CD4-positive, alpha-beta T cell treated with Interleukin-4 for 4 hours (primary cell): ENCODE data around the gene CYP1A2.
A peak's percentile ranks its signal among the peaks of the same experiment; 100 is the strongest.
"Not testable (repeated sequence)": the region's sequence is repeated elsewhere in the genome, so short reads cannot be mapped to it uniquely, and the experiment has no call there.

Source experiments
- DNase-seq: peaks from one replicate; pipeline ENCODE4 v3.0.0-alpha.2; 2020

Gene CYP1A2

DNA sequence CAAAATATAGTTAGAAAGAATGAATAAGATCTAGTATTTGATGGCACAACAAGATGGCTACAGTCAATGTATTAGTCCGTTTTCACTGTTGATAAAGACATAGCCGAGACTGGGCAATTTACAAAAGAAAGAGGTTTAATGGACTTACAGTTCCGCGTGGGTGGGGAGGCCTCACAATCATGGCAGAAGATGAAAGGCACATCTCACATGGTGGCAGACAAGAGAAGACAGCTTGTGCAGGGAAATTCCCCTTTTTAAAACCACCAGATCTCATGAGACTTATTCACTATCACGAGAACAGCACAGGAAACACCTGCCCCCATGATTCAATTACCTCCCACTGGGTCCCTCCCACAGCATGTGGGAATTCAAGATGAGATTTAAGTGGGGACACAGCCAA is 10.4 kb upstream of the CYP1A2 start:
- DNase-seq = not testable (repeated sequence)

DNA sequence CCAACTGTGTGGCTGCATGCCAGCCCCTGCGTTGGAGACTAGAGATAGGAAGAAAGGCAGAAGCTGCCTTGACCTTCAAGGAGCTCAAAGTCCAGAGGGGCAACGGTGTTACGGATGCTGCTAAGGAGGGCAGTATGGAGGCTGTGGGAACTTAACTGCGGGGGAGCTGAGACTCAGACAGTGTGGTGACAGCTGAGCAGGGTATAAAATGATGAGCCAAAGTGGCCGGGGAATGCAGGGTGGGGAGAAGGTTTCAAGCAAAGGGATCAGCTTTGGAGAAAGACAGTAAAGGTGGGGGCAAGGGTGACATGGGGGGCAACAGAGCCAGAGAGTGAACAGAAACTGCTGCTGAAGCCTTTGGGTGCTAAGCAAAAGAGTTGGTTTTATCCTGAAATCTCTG is 6.2 kb upstream of the CYP1A2 start:
- DNase-seq = no peak

DNA sequence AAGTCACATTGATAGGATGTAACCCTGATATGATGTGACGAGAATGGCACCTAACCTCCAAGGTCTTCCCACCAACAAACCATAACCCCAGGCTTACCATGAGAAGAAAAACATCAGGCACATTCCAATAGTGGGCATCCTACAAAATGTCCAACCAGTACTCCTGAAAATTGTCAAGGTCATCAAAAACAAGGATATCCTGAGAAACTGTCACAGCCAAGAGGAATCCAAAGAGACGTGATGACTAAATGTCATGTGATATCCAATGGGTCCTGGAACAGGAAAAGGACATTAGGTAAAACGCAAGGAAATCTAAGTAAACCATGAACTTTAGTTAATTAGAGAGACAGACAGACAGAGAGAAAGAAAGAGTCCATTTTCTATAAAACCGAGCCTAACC is 2.3 kb upstream of the CYP1A2 start:
- DNase-seq = no peak

- no peak for DNase-seq
Observed at GRCh38 chr15:74749832-74750231, 1.2 kb downstream of the CYP1A2 start.

DNA sequence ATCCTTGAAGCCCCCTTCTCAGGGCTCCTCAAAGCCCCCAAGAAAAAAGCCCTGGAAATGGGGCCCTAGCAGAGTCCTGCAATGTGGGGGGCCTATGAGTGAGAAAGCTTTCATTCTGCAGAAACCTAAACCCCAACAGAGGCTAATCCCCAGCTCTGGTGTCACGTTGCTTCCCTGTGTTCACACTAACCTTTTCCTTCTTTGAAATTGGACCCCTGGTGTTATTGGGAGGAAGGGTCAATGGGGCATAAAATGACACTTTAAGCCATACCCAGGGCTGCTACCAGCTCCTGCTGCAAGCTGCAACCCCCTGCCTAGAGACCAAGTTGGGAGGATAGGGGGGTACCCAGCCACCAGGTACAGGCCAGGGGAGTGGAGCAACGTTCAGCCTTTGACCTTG is 2.1 kb downstream of the CYP1A2 start:
- DNase-seq = no peak

DNA sequence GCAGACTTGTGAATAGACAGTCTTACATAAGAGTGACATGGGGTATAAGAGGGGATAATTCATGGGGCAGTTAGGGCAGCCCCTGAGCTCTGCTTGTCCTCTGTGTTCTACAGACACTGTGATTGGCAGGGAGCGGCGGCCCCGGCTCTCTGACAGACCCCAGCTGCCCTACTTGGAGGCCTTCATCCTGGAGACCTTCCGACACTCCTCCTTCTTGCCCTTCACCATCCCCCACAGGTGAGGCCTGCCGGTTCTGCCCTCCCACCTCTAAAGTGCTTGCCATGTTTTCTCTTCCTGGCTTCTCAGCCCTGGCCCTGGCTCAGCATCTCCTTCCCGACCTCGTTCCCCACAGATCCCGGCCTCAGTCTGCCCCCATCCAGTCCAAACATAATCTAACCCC is 3.4 kb downstream of the CYP1A2 start:
- no peak for DNase-seq

GRCh38 chr15:74752531-74752930 is 3.9 kb downstream of the CYP1A2 start:
- no peak for DNase-seq

DNA sequence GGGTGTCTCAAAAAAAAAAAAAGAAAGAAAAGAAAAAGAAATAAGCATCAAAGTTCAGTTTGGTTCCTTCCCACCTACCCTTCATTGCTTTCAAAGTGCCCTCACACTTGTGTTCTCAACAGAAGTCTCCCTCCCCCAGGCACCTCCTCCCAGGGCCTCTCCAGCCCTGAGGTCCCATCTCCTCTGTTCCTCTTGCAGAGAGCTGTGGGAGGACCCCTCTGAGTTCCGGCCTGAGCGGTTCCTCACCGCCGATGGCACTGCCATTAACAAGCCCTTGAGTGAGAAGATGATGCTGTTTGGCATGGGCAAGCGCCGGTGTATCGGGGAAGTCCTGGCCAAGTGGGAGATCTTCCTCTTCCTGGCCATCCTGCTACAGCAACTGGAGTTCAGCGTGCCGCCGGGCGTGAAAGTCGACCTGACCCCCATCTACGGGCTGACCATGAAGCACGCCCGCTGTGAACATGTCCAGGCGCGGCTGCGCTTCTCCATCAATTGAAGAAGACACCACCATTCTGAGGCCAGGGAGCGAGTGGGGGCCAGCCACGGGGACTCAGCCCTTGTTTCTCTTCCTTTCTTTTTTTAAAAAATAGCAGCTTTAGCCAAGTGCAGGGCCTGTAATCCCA is 6.1 kb downstream of the CYP1A2 start:
- DNase-seq = no peak

GRCh38 chr15:74758736-74759135 is 10.1 kb downstream of the CYP1A2 start:
- DNase-seq = no peak

DNA sequence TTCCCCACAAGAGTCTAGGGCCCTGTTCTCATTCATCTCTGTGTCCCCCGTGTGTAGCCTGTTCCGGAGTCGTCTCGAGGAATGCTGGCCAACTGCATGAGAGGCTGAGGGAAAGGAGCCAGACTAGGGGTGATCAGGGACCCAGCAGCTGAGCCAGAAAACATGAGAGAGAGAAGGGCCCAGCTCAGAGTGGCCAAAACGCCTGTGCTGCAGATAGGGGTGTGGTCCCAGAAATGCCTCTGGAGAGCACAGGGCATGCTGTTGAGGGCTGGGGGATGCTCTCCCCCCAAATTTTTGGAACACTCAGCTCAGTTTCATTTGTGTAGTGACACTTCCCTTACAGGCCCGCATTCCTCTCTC is 14.1 kb downstream of the CYP1A2 start:
- DNase-seq = no peak

GRCh38 chr15:74763416-74763815 is 14.8 kb downstream of the CYP1A2 start:
- no peak for DNase-seq

DNA sequence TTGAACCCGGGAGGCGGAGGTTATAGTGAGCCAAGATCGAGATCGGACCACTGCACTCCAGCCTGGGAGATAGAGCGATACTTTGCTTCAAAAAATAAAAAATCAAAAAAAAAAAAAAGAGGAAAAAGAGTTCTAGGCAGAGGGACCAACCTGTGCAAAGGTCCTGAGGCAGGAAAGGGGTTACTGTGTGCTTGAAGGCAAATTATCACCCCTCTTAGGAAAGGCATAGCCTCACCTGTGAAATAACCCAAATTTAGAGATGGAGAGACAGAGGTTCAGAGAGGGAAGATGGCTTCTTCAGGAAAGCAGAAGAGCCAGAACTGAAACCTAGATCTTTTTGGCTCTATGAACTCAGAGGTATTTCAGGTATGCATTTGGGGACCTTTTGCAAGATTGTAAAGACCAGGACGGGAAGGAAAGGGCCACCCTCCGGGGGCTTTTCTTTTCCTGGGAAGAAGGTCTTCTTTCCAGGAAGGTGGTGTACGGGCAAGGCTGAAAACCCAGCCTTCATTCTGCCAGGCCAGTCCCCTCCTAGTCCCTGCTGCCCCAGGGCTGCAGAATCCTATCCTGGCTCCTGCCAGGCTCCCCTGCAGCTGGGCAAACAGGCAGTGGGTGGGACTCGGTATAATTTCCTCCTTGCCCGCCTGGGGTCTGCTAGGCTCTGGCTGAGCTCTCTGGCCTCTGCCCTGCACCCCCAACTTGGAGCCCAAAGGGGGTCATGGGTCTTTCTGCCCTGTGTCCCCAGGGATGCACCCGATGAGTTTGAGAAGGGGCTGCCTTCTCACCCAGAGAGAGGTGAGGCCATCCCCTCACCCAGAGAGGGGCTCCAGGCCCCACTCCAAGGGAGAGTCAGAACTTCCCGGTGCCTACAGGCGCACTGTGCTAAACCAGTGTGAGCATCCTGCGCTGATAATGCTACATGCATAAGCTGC is 18.8 kb downstream of the CYP1A2 start:
- no peak for DNase-seq

- no peak for DNase-seq
Observed at GRCh38 chr15:74768099-74768770, 19.6 kb downstream of the CYP1A2 start.

DNA sequence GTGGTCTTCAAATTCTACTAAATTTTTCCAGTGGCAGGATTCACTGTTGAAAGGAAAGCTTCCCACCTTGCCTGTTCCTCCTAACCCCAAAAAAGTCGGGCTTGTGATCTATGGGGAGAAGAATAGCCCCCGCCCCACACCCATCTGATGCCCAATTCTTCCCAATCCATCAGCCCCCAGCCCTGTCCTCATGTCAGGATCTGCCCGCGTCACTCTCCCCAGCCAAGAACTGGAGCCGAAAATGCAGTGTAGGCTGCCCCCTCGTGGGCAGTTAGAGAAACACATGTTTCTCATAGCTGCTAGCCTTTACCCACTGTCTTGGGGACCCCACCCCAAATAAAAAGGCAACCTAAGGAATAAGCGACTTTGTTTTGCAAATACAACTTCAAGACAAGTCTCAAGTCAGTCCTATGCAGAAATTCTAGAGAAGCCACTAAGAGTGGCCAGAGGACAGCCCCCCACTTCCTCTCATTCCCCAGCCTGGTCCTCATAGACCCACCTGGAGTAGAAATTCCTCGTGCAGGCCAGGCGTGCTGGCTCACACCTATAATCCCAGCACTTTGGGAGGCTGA is 20.2 kb downstream of the CYP1A2 start:
- DNase-seq = peak; percentile 54

DNA sequence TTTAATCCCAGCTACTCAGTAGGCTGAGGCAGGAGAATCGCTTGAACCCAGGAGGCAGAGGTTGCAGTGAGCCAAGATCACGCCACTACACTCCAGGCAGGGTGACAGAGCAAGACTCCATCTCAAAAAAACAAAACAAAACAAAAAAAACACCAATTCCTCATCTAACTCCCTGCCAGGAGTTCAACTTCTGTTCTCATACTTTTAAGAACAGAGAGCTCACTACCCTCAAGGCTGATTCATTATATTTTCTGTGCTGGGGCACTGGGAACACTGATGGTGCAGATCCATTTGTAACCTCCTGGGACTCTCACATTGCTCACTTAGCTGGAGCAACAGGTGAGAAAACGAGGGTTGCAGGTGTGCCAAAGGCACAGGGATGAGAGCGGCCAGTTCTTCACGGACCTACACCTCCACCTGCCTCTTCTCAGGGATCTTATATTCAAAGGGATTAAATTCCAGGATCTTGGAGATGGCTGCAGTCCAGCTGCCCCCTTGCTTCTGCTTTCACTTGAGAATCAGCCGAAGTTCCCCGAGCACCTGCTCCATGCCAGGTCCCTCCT is 20.9 kb downstream of the CYP1A2 start:
- no peak for DNase-seq

DNA sequence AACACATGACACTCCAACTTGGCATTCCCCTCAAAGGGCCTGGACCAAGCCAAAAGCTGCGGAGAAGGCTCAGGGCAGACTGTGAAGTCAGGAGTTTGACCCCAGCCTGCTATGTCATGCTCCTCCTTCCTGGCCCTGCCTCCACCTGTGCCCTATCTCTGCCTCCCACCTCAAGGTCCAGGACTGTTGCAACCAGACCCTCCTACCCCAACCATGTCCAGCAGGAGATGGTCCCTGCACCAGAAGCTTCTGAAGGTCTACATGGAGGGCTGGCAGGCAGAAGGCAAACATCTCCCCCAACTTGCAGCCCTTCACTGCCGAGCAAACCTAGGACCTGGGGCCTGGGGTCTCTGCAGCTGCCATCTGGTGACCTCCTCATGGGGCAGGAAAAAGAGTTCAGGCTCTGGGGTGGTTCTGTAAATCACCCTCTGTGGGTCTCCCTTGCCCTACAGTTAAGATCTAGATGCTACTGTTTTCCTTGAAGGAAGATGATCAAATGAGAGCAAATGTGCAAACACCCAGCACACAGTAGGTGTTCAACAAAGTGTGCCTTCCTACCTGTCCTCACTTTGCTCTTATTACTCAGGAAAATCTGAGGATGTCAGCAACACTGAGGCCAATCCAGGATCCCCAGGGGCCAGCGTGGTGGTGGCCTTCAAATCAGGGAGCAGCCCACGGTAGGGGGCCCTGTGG is 21.7 kb downstream of the CYP1A2 start:
- DNase-seq = no peak

- DNase-seq = no peak
Observed at GRCh38 chr15:74773329-74773728, 24.7 kb downstream of the CYP1A2 start.

GRCh38 chr15:74773731-74774252 is 25.1 kb downstream of the CYP1A2 start:
- DNase-seq = no peak

- no peak for DNase-seq
Observed at GRCh38 chr15:74775132-74775562, 26.5 kb downstream of the CYP1A2 start.

DNA sequence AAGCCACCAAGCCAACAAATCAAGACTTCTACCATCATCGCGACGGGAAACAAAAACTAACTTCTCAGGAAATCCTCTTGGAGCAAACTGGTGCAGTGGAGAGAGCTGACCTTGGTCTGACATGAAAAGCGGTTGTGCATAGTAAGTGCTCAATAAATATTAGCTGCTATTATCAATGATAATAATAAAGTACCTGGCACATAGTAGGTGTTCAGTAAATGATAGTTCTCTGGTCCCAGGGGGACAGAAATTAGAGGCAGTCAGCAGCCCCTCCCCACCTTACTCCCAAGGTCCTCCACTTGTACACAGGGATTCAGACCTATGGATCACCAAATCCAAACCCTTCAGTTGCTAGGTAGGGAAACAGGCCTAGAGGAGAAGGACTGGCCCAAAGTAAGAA is 27.2 kb downstream of the CYP1A2 start:
- no peak for DNase-seq

GRCh38 chr15:74776821-74777768 is 28.4 kb downstream of the CYP1A2 start:
- peak; percentile 90 for DNase-seq
